ENCODE results near the gene CNTNAP2. TPM values are rescaled to one million over a fixed set of nuclear protein-coding genes. Genes with fewer than 3 reads are reported as not detected.
"Not testable (repeated sequence)": the region's sequence is repeated elsewhere in the genome, so short reads cannot be mapped to it uniquely, and the experiment has no call there.

CNTNAP2 gene
- total and polyA plus RNA-seq, 9 of the 15 experiments (the other 6 are each of a cell fraction or from before 2014, with no cell fraction given) = 0.04 to 0.62 (median 0.09) TPM; not detected in 4

- H3K4me2 ChIP-seq (ENCODE audit: insufficient read depth, low read length); H2AFZ ChIP-seq (ENCODE audit: low read depth, low read length); H3K79me2 ChIP-seq (ENCODE audit: control insufficient read depth, insufficient read depth, low read length); POLR2A ChIA-PET; ATAC-seq; CTCF ChIA-PET (ENCODE audit: low intra/inter-chr PET ratio); intact Hi-C loops (cut with micrococcal nuclease); in situ Hi-C loops (cut with MboI); H3K27me3 ChIP-seq (ENCODE audit: control insufficient read depth in 2 of 2, insufficient read depth in 2 of 2, low read length in 2 of 2); H3K9me1 ChIP-seq (ENCODE audit: control insufficient read depth, insufficient read depth, low read length); H3K4me1 ChIP-seq (replicated peaks in 1 of 2; ENCODE audit: control insufficient read depth in 2 of 2, insufficient read depth in 2 of 2, low read length in 2 of 2); H3K36me3 ChIP-seq (ENCODE audit: control insufficient read depth, insufficient read depth, low read length); DNase-seq (ENCODE audit: extremely low read depth in 1 of 4, low spot score in 3 of 4); H3K27ac ChIP-seq (ENCODE audit: extremely low read depth, low read depth, low read length); H3K9me3 ChIP-seq (replicated peaks; ENCODE audit: control insufficient read depth, insufficient read depth, low read depth, low read length); BruUV-seq (replicated peaks); H3K9ac ChIP-seq (ENCODE audit: insufficient read depth in 1 of 2, low read depth in 2 of 2, low read length in 2 of 2); FAIRE-seq; H3K4me3 ChIP-seq; H4K20me1 ChIP-seq (replicated peaks; ENCODE audit: control insufficient read depth, insufficient read depth, low read length): not testable (repeated sequence)
- WGBS (ENCODE audit: insufficient coverage, low coverage, missing lambda C conversion rate) = 1% methylated on average over 20 of the region's 24 CpGs
These were observed 789.1 kb downstream of the CNTNAP2 start for GRCh38 chr7:146905746-146906145.

- H3K9me3 ChIP-seq (replicated peaks; ENCODE audit: control insufficient read depth, insufficient read depth, low read depth, low read length) = no peaks in the 10 kb centered on the region; the same call in 1 of the 2 replicates
- H3K9ac ChIP-seq (ENCODE audit: insufficient read depth in 1 of 2, low read depth in 2 of 2, low read length in 2 of 2) = no peak overlapping the region
- H3K4me1 ChIP-seq (replicated peaks in 1 of 2; ENCODE audit: control insufficient read depth in 2 of 2, insufficient read depth in 2 of 2, low read length in 2 of 2) = no peaks in the 10 kb centered on the region
- DNase-seq (ENCODE audit: extremely low read depth in 1 of 4, low spot score in 3 of 4) (no peak), FAIRE-seq (no peak), ATAC-seq (no peak)
- no peaks in the 10 kb centered on the region for H3K9me1 ChIP-seq (ENCODE audit: control insufficient read depth, insufficient read depth, low read length)
- WGBS (ENCODE audit: insufficient coverage, low coverage, missing lambda C conversion rate) = 0% methylated on average over 2 of the region's 2 CpGs
- BruUV-seq (replicated peaks) = no TSS peak
- H3K36me3 ChIP-seq (ENCODE audit: control insufficient read depth, insufficient read depth, low read length) = no peaks in the 10 kb centered on the region
- H4K20me1 ChIP-seq (replicated peaks; ENCODE audit: control insufficient read depth, insufficient read depth, low read length) = no peaks in the 10 kb centered on the region
- no peaks in the 10 kb centered on the region for H3K27me3 ChIP-seq (ENCODE audit: control insufficient read depth in 2 of 2, insufficient read depth in 2 of 2, low read length in 2 of 2)
- in situ Hi-C loops (cut with MboI) = no loop called here
- H2AFZ ChIP-seq (ENCODE audit: low read depth, low read length) = no peak overlapping the region
- ChIA-PET CTCF (ENCODE audit: low intra/inter-chr PET ratio) (no interaction called here), POLR2A (no interaction called here)
- H3K79me2 ChIP-seq (ENCODE audit: control insufficient read depth, insufficient read depth, low read length) = no peaks in the 10 kb centered on the region
- intact Hi-C loops (cut with micrococcal nuclease) = no loop called here
- no peak overlapping the region for H3K4me2 ChIP-seq (ENCODE audit: insufficient read depth, low read length)
- H3K27ac ChIP-seq (ENCODE audit: extremely low read depth, low read depth, low read length) = no peak overlapping the region
- H3K4me3 ChIP-seq = no peak overlapping the region
- TF ChIP-seq ZNF444 (CRISPR knock-in tag; IDR thresholded peaks at IDR 0.05) (no peak), MTF1 (CRISPR knock-in tag; IDR thresholded peaks at IDR 0.05; ENCODE audit: borderline replicate concordance) (no peak), GABPA (tag; conservative IDR thresholded peaks at IDR 0.05; ENCODE audit: low read depth) (no peak), TFAM (CRISPR knock-in tag; conservative IDR thresholded peaks at IDR 0.05) (no peak), HNRNPK (IDR thresholded peaks at IDR 0.05; ENCODE audit: low read depth, low read length, poor library complexity, severe bottlenecking) (no peak), EZH2 (IDR thresholded peaks at IDR 0.05; ENCODE audit: borderline replicate concordance, low read depth, low read length) (no peak), TRIM25 (IDR thresholded peaks at IDR 0.05; ENCODE audit: borderline replicate concordance) (no peak), ZBED1 (IDR thresholded peaks at IDR 0.05) (no peak), BRF1 (IDR thresholded peaks at IDR 0.05; ENCODE audit: borderline replicate concordance, extremely low read depth, insufficient read length) (no peak), TAF7 (tag; IDR thresholded peaks at IDR 0.05) (no peak)
These were observed 806.2 kb downstream of the CNTNAP2 start for GRCh38 chr7:146922782-146923181.
